ENCODE measurements around the gene SPRY2.

GRCh38 chr13:80340651-80341100 lies 250 bp downstream of the SPRY2 start:
- no peak for TF ChIP-seq EZH2 (IDR thresholded peaks at IDR 0.05; ENCODE audit: insufficient read depth, poor library complexity, severe bottlenecking)
- no peak for TF ChIP-seq EZH2phosphoT487 (IDR thresholded peaks at IDR 0.05; ENCODE audit: insufficient read depth, low read depth)
